GM18519 (cell line): ENCODE data around the gene SLC22A15.
"Not testable (repeated sequence)": the region's sequence is repeated elsewhere in the genome, so short reads cannot be mapped to it uniquely, and the experiment has no call there.

ENCODE experiments used
- ATAC-seq: cut with Tn5 transposase; IDR thresholded peaks from one replicate; pipeline ENCODE4 v1.9.1; 2021; ENCODE audit warnings: mild to moderate bottlenecking, moderate library complexity; ENCODE audit not compliant: unreplicated experiment, low FRiP score

SLC22A15 gene

DNA sequence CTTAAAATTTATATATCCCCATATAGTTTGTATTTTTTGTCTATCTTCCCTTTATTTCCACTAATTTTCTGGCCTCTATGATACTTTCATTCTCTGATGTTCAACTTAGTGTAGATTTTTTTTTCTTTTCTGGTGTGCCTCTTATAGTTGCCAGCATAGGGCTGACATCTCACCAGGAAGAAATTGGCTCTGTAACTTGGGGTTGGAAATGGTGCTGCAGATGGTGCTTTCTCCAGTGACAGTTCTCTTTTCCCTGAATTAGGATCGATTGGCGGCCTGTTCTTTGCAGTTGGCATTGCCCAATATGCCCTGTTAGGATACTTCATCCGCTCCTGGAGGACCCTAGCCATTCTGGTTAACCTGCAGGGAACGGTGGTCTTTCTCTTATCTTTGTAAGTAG is 50.3 kb downstream of the SLC22A15 start:
- no peak for ATAC-seq

DNA sequence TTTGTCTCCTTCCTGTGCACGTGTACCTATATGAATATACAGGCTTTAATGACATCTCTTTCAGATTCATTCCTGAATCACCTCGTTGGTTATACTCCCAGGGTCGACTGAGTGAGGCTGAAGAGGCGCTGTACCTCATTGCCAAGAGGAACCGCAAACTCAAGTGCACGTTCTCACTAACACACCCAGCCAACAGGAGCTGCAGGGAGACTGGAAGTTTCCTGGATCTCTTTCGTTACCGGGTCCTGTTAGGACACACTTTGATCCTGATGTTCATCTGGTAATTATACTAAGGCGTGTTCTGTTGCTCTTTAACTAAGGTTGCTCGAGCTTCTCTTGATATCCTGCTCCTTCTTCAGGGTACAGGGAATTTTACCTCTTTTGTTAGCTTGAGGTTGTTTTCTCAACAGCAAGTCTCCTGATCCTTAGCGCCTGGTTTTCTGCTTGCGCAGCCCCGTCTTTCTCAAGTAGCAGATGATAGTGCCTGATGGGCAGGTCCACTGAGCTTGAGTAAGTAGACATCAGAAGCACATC is 55.1 kb downstream of the SLC22A15 start:
- ATAC-seq: no peak

DNA sequence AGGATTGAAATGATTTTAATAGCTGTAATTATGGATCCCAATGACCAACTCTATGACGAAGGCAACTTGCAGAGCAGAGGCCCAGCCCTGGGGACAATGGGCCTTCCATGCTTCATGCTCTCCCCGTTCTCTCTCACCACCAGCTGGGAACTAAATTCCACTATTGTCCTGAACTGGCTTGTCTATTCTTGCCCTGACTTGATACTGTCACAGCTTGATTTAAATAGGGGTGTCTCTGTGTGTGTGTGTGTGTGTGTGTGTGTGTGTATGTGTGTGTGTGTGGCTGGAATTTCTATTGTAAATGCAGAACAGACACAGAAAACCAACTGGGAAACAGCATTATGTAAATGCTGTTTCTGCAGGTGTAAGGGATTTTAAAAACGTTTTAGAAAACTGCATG is 57.0 kb downstream of the SLC22A15 start:
- no peak for ATAC-seq

- no peak for ATAC-seq
Measured at GRCh38 chr1:116036255-116036654, 59.9 kb downstream of the SLC22A15 start.

- ATAC-seq: no peak
Measured at GRCh38 chr1:116038679-116039078, 62.4 kb downstream of the SLC22A15 start.

- no peak for ATAC-seq
Measured at GRCh38 chr1:116044071-116044470, 67.8 kb downstream of the SLC22A15 start.

- ATAC-seq: not testable (repeated sequence)
Measured at GRCh38 chr1:116046933-116047332, 70.6 kb downstream of the SLC22A15 start.

GRCh38 chr1:116051896-116052295 is 75.6 kb downstream of the SLC22A15 start:
- not testable (repeated sequence) for ATAC-seq

DNA sequence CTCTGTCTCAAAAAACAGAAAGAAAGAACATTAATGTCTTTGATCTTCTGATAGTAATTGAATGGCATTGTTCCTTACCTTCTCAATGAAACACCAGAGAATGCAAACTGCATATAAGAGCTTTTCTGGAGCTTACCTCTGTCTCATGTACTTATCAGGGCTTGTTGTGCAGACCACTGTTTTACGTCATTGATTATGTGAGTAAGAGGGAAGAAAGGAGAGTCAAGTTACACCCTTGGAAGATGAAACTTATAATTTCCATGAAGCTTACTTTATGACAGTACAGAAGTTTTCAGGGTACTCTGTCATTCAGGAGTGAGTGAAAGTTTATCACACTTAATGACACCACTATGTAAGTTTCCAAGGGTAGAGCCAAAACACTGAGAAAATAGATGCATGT is 85.9 kb downstream of the SLC22A15 start:
- ATAC-seq: no peak

- no peak for ATAC-seq
Measured at GRCh38 chr1:116064616-116065015, 88.3 kb downstream of the SLC22A15 start.

GRCh38 chr1:116066868-116067565 is 90.7 kb downstream of the SLC22A15 start:
- ATAC-seq: no peak

- ATAC-seq: no peak
Measured at GRCh38 chr1:116067566-116067890, 91.2 kb downstream of the SLC22A15 start.

DNA sequence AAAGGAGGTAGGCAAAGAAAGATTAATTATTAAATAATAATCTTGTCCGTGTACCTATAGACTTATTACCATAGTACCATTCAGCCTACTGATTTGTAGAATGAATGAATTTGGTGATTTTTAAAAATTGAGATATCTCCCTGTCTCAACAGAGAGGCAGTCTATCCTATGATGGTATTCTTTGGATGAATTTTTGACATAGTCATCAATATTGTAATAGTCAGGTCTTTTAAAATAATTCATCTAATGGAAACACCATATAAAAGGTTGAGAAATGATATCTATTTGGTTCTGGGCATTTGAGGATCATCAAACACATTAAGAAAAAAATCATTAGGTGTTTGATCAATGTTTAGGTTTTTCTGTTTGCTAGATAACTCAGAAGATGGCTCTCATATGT is 99.3 kb downstream of the SLC22A15 start:
- no peak for ATAC-seq

- no peak for ATAC-seq
Measured at GRCh38 chr1:116075990-116076389, 99.7 kb downstream of the SLC22A15 start.

DNA sequence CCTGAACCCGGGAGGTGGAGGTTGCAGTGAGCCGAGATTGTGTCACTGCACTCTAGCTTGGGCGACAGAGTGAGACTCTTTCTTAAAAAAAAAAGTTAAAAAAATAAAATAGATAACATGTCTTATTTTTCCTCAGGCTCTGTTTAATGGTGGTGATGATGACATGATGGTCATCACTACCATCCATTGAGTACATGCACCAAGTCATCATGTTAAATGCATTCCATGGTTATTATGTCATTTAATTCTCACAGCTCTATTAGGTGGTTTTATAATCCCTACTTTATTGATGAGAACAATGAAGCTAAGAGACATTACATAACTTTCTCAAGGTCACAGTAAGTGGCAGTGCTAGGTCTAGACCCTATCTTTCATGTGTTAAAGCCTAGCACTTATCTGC is 100.5 kb downstream of the SLC22A15 start:
- no peak for ATAC-seq

DNA sequence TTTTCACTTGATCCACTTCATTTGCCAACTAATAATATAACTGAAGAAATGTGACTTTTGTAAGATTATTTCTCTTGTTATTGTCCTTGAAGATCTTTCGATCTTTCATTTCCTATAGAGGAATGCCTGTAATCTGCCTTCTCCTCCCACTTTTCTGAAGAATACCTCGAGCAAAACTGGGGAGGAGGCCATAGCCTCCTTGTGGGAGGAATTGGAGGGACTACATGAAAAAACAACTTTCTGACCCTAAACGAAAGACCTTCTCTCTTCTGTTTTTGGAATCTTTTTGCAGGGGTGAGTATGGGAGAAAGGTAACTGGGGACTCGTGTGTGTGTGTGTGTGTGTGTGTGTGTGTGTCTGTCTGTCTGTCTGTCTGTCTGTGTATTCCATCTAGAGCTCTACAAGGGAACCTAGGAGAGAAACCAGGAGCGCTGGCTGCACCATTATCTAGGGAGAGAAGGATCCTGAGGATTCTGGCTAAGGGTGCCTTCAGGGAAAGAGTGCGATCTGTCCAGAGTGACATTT is 102.4 kb downstream of the SLC22A15 start:
- no peak for ATAC-seq

DNA sequence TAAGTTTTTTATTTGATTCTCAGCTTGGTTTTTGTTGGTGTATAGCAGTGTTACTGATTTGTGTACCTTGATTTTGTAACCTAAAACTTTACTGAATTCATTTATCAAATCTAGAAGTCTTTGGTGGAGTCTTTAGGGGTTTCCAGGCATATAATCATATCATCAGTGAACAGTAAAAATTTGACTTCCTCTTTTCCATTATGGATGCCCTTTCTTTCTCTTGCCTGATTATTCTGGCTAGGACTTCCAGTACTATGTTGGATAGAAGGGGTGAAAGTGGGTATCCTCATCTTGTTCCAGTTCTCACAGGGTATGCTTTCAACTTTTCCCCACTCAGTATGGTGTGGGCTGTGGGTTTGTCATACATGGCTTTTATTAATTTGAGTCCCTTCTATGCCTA is 111.3 kb downstream of the SLC22A15 start:
- no peak for ATAC-seq

DNA sequence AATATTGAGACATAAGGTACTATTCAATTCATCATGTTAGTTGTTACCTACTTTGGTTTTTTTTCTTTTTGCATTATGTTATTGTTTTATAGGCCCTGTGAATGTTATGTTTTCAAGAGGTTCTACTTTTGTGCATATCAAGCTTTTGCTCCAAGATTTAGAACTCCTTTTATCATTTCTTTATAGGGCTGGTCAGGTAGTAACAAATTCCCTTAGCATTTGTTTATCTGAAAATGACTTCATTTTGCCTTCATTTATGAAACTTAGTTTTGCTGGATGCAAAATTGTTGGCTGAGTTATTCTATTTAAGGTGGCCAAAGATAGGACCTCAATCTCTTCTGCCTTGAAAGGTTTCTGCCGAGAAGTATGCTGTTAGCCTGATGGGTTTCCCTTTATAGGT is 113.6 kb downstream of the SLC22A15 start:
- no peak for ATAC-seq

- ATAC-seq: no peak
Measured at GRCh38 chr1:116091083-116091482, 114.8 kb downstream of the SLC22A15 start.

- ATAC-seq: no peak
Measured at GRCh38 chr1:116092752-116093489, 116.6 kb downstream of the SLC22A15 start.

- no peak for ATAC-seq
Measured at GRCh38 chr1:116095027-116095426, 118.7 kb downstream of the SLC22A15 start.
